Stimulated activated CD8-positive, alpha-beta memory T cell treated with anti-CD3 and anti-CD28 coated beads, Interleukin-7, amount 100 ng/mL, for 24 hours (primary cell): ENCODE measurements around the gene KRT2.
A peak's percentile ranks its signal among the peaks of the same experiment; 100 is the strongest.

Source experiments
- DNase-seq: peaks from one replicate; pipeline ENCODE4 v3.0.0-alpha.2; 2020; ENCODE audit warnings: low read depth

Gene KRT2

DNA sequence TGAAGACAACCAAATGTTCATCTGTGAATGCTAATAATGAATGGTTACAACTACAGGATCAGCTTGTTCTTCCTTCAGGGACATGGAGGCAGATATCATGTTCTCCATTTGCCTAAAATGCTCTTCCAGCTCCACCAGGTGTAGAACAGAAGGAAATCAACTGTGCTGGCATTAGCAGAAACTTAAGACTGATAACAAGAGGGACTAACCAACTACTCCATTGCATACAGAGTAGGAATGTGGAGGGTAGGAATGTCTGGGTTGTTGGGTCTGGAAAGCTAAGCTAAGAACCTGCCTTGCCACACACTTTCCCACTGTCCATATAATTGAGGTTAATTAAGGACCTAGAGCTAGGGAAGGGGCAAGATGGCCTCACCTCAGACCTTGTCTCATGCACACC is 11.4 kb upstream of the KRT2 start:
- no peak for DNase-seq

DNA sequence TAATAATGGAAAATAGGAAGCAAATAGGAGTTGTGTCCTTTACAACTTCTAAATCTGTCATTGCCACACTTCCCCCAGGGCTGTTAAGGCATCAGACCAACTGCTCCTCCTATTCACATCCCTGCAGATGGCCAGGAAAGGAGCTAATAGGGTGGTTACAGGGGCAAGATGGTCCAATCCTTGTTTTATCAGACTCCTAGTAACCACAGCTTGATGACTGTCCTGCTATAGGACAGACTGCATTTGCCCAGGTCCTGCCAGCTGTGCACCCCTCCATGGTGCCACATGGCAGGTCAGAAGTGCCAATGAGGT is 10.9 kb upstream of the KRT2 start:
- no peak for DNase-seq

DNA sequence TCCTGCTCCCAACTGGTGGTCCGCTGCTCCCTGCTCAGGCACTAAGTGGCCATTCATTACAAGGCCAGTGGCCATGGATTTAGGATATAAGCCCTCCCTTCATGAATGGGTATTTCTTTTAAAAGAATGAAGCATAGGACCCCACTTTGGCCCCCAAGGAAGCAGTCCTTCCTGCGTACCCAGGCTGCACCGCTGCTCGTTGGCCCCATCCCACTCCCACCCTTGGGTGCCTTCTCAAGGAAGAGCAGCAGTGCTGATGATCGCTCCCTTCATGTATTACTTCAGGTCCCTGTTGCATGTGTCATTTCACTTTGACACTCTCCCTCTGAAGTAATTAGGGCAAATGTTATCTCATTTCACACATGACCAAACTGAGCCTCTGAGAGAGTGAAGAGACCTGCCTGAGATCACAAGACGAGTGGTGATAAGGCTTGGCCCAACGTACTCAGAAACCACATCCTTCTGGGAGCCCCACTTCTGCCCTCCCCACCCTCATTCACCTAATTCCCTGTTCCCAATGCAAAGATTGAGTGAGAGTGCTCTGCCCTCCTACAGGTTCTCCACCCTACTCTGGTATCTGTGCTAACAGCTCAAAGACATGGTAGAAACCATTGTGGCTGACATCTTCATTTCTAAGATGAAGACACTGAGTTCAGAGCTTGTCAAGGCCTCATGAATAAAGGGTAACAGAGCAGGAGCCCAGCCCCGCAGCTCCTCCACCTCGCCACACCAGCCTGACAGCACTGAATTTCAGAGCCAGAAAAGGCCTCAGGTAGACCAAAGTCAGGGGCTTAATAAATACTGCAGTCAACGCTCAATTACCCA is 10.3 kb upstream of the KRT2 start:
- no peak for DNase-seq

DNA sequence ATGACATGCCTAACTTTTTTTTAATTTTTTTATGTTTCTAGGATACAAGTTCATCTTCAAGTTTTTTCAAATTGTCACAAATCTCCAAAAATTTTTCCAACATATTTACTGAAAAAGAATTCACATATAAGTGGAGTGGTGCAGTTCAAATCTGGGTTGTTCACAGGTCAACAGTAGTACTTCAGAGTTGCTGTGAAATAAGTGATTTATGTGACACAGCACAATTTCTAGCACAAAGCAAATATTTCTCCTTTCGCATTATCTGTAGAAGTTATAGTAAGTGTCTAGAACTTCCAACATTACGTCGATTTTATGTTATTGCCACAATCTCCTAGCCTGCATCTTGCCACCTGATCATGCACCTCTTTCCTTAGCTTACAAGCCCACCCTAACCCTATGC is 9.7 kb upstream of the KRT2 start:
- no peak for DNase-seq

DNA sequence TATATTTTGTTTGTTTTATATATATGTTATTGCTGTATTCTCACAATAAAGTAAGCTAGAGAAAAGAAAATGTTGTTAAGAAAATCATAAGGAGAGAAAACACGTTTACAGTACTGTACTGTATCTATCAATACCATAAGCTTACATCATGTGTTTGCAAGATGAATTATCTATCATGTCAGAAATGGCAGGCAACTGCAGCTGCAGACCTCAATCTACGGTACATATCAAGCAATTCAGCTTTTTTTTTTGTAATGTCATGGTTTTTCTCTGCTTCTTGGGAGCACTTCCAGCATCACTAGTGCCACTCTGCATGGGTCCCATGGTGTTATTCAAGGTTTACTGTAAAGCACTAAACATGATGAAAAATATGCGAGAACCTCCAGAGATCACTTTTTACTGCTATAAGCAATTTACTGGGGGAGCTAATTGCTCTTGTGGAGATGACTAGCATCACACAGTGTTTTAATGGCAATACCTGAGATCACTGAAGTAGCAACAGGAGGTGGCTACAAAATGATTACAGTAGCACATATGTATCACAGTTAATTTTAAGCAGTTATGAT is 9.0 kb upstream of the KRT2 start:
- no peak for DNase-seq

DNA sequence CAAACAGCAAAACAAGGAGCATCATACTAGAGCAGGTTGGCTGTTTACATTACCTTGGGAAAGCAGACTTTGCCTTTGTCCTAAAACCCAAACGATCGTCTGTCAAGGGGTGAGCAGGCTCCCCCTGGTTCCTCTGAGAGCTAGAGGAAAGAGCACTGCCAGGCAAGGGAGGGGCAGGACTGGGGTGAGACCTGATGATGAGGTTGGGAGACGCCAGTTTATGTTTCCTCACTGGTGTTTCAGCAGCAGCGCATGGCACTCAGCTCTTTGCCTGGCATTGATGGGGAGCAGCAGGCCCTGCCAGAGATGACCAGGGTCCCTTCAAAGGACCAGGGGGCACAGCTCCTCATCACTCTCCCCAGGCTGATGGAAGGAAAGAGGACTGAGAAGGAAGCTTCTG is 7.9 kb upstream of the KRT2 start:
- no peak for DNase-seq

DNA sequence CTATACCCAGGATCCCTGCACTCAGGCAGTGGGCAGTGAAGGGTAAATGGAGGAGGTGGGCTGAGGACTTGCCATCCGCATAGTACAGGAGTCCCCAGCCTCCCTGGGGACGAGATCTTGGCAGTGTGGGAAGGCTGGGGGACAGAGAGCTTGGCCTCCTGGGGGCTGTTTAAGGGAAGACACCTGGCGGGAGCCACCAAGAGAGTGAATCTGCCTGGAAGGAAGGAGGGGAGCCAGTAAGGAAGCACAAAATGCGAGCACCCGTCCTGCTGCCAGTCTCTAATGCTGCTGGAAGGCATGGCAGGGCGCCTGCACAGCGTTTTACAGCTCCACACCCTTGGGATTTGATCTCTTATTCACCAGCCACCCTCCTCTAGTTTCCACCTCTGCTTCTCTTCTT is 7.4 kb upstream of the KRT2 start:
- DNase-seq, result no peak

DNA sequence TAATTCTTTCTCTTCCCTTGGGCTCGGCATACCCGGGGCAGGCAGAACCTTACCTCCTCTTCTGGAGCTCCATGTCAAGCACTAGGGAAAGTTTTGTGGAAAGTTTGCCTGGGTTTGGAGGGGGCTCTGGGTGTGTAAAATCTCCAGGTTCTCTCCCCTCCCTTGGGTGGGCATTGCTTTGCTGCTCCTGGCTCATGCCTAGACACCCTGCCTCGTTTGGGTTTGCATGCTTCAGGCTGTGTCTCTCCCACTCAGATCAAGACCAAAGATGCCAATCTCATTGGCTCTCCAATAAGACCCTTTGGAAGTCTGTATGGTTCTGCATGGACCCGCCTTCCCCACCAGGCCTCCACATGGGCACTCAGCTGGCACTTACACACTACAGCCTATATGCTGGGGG is 6.2 kb upstream of the KRT2 start:
- DNase-seq, result no peak

DNA sequence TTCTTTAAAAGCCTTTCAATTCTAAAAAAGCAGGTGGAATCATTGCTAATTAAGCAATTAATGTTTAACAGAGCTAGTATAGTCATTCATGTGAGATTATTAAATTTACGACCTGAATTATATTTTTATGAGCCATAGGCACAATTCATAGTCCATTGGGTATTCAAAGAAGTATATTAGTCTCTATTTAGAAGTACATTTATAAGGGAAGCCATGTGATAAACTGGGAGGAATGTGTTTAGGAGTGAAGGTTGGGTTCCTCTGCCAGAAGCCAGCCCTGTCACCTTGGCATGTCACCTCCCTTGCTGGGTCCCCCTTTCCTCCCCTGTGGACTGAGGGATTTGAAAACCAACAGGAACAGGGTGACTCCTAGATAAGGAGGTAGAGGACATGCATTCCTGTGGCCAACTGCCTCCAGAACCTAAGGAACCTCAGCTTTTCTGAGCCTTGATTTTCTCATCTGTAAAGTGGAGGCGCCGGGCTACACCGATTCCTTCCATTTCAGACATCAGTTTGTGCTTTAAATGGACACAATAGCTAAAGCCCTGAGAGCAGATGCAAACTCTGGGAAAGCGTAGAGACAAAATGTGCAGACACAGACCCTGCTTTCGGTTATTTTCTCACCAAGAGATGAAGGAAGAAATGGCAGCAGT is 5.4 kb upstream of the KRT2 start:
- no peak for DNase-seq

DNA sequence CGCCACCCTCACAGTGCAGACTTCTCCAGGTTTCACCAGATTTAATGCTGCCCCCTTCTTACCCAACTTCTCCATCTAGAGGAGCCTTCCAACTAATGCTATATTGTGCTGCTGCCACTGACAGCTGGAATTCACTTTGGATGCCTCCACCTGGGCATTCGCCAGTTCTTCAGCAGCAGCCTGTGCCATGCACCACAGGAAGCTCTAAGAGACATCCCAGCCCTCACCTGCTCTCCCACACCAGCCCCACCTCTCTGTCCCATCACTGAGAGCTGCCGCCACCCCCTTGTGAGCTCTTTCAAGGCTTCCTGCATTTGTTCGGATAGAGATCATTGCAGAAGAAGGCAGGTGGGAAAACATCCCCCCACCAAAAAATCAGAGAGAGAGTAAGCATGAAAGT is 4.6 kb upstream of the KRT2 start:
- no peak for DNase-seq

DNA sequence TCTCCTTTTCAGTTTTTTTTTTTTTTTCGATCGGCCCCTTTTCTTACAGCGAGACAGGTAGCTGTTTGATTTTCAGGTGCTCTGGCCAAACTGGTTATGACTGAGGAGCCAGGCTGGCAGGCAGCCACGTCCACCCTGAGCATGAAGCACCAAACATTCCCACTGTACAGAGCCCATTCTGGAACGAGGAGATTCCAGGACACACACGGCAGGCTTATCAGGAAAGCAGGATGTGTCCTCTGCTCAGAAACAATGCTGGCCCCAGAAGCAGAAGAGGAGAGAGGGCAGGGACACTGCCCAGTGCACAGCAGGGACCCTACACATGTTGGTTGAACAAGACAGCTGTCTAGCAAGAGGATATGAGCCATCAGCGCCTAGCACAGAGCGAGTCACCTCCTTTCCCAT is 3.7 kb upstream of the KRT2 start:
- DNase-seq, result no peak

DNA sequence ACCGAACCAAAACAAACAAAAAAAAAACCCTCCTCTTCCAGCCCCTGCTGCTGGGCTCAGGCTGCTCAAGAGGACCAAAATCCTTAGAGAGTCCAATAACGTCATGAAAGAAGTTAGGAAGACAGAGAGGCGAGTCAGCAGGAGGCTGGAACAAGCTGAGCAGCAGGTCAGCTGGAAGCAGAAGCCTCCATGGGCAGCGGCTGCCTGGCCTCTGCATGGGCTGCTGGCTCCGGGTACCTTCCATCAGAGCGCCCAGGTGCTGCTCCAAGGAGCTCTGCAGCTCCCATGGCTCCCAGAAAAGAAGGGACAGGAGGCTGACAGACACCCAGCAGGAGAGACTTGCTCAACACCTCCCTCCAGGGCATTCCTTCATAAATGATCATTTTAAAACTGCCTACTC is 3.2 kb upstream of the KRT2 start:
- no peak for DNase-seq

DNA sequence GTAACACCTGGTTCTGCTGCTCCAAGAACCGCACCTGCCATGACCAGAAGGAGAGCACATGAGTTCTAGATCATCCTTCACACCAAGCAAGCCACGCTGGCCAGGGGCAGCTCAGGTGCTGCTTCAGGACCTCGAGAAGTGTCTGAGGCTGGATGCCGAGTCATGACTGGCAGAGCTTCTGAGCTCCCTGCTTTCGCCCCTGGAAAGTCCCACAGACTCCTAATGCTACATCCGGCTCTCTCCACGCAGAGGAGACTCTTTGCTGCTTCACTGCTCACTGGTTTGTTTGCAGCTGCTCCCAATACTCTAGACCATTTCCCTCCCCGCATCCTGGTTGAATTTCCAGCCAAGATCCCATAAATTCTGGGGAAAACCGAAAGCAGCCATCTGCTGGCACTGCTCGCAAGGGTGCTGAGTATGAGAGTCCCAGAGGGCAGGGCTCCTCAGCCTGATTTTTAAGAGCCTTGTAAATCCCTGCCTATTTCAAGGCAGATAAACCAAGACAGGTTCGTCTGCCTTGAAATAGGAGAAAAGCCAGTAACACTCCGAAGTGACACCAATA is 1.4 kb downstream of the KRT2 start:
- DNase-seq, result no peak

DNA sequence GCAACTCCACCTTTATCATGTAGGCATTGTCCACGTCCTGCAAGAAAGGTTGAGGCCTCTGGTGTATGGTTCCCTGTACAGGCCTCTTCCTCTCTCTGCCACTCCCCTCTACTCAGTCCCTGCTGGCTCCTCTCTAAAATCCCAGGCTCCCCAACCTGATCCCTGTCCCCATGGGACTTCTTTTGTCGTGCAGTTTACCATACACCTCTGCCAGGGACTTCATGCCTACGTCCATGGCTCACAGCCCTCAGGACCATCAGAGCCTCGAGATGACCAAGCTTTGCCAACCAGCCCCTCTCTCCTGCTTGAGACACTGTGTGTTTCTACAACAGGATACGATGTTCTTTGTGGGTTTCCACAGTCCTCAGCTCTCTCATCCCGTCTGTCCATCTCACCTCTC is 2.9 kb downstream of the KRT2 start:
- no peak for DNase-seq

DNA sequence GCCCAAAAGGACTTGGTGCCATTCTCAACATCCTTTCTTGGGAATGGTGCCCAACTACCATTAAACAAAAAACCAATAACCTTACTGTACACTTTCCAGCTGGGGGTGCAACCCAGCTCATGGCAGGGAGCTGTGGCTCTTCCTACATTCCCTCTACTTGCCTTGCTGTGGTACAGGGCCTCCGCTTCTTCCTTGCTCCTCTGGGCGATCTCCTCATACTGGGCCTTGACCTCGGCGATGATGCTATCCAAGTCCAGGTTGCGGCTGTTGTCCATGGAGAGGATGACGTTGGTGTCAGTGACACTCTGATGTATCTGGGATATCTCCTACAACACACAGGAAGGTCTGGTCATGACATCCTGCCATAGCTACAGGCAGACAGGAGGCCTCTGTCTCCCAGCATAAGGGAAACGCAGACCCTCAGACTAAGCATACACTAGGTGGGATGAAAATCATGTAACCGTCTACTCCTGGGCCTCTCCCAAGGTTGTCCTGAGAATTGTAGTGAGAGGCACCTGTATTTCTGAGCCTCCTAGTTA is 3.9 kb downstream of the KRT2 start:
- no peak for DNase-seq

DNA sequence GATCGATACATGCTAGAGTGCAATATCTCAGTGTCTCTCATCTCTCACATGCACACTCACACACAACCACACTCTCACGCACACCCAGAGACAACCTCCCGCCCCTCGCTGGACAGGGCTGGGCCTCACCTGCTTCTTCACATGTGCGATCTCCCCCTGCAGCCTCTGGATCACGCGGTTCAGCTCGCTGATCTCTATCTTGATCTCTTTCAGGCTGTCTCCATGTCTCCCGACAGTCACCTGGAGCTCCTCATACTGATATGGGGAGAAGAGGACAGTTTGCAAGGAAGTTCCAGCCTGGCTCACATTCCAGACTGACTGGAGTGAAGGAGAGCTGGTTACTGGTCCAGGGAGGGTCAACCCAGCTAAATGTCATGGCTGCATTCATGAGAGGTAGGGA is 4.4 kb downstream of the KRT2 start:
- no peak for DNase-seq

DNA sequence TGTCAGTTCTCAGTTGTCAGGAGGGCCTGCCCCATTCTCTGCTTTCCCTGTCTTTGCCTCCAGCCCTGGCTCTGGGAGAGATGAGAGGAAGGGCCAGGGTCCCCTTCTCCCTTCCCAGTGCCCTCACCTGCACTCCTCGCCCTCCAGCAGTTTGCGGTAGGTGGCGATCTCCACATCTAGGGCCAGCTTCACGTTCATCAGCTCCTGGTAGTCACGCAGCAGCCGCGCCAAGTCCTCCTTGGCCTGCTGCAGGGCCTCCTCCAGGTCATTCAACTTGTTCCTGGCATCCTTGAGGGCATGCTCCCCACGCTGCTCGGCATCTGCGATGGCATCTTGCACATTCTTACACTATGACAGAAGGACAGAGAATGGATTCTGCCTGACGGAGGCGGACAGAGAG is 5.4 kb downstream of the KRT2 start:
- no peak for DNase-seq

DNA sequence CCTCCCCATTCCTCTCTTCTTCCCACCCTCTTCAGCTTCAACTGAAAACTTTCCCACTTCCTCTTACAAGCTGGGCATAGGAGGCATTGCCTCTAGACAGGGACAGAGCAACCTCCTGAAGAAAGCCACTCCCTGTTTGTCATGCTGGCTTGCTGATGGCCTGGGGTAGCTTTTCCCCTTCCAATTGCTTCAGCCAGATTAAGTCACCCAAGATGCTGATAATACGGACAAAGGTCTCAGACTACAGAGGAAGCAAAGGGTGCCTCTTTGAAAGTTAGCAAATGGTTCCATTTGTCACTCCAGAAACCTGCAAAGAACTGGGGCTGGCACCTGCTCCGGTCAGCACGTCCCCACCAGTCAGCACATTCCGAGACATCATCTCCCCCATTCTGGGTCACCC is 6.0 kb downstream of the KRT2 start:
- no peak for DNase-seq

DNA sequence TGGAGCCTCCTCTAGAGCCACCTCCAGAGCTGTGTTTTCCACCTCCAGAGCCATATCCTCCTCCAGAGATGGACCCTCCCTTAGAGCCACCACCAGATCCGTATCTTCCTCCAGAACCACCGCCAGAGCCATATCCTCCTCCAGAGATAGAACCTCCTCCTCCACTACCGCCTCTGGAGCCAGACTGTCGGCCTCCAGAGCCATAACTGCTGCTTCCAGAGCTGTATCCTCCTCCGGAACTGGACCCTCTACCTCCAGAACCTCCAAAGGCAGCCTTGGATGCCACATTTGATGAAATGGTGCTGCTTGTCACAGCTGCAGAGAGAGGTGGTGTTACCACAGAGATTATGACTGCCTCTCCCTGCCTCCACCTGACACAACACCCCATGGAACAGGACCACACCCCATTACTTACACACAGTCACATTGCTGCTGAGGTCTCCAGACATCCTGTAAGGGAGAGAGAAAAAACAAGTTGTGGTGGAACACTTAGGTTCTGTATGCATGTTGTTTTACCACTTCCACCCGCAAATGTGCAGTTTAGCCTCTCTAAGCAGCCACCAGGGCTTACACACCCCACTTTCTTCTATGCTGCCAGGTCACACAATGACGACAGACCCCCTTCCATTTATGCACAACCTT is 6.8 kb downstream of the KRT2 start:
- peak; percentile 9 for DNase-seq

DNA sequence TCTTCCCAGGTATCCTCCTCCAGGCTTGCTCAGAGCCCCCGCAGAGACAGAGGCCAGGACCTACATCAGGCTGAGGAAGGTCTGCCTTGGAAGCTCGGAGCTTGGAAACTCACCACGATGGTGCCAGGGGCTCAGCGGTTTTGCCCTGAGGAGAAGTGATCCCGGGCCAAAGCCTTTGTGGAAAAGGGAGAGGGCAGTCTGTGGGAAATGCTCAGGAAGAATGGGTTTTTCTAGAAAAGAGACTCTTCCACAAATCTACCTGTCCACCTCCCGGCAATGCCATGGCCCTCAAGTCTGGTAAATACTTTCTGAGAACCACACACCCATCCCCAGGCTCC is 8.0 kb downstream of the KRT2 start:
- no peak for DNase-seq

DNA sequence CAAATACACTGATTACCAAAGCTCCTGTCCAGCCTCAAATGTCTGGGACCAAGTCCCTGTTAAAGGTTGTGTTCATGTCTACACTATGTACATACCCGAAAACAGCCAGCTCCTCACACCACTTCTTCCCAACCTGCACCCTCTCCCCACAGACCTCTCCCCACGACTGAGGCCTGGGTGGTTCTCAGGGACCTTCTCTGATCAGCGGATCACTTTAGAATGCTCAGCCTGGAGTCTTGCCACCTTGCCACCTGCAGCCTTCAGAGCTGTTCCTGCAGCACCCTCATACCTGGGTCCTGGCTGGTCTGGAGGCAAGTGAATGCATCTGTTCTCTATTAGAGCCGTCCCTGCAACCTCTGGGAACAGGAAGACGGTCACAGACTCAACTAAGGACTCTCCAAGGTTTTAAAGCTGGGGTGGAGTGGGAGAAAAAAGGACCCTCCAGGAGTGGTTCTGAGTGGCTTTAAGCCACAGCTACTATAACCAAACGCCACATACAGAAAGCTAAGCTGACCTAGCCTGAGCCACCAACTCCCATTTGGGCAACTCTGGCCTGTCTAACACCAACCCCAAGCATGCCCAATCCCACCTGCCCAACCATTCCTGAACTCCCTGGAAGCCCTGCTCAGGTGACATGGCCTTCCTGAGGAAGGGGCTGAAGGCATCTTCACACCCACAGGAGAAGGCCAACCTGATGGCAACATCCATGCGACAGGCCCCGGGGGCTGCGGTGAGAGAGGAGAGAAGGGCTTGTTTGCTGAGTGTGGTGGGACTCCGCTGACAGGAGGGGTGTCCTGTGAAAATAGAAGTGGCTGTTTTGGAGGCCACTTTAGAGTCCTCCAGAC is 8.6 kb downstream of the KRT2 start:
- no peak for DNase-seq

DNA sequence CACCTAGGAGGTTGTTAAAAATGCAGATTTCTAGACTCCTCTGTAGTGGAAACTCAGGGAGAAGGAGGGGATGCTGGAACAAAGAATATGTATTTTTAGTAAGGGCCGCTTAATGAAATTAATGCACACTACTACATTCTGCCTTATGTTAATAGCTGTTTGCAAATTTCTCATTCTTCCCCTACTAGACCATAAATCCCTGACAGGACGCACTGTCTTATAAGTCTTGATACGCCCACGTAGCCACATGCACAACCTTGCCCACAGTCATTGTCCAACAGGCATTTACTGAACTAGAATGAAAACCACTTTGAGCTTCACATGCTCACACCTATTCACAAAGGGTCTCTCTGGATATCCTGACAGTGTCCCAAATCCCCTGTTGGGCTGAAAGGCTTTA is 10.5 kb downstream of the KRT2 start:
- no peak for DNase-seq
